Heart left ventricle (tissue), 16 donors: ENCODE data around the gene F2RL2. TPM values are rescaled to one million over a fixed set of nuclear protein-coding genes. Genes with fewer than 3 reads are reported as not detected.

Source experiments
- ATAC-seq, 4 donors: fragments of 200-7000 bp; cut with Tn5 transposase; one replicate each; pipeline ENCODE4 v1.9.1; 2020 to 2022; ENCODE audit warnings: moderate library complexity in 4 of 4, mild to moderate bottlenecking in 3 of 4, moderate number of reproducible peaks in 1 of 4
- DNase-seq, 5 donors: peaks; one replicate each; pipeline ENCODE4 v3.0.0-alpha.2; 2020
- H3K27ac ChIP-seq, 12 donors: fragments of 200-600 bp; sonication (generic) in 4 of 12; one replicate each; pipeline versions ENCODE4 v1.5.0 to v1.8.0; 2016 to 2022; ENCODE audit warnings: mild to moderate bottlenecking in 2 of 12
- H3K27me3 ChIP-seq, 9 donors: fragments of 200-600 bp; sonication (generic) in 2 of 9; one replicate each; pipeline versions ENCODE4 v1.5.1 to v1.8.0; 2016 to 2022; ENCODE audit warnings: mild to moderate bottlenecking in 3 of 9
- H3K36me3 ChIP-seq, 9 donors: fragments of 200-600 bp; sonication (generic) in 2 of 9; one replicate each; pipeline versions ENCODE4 v1.5.0 to v1.8.0; 2018 to 2022; ENCODE audit warnings: mild to moderate bottlenecking in 2 of 9
- H3K4me1 ChIP-seq, 12 donors: fragments of 200-600 bp; sonication (generic) in 4 of 12; one replicate each; pipeline versions ENCODE4 v1.5.0 to v1.8.0; 2016 to 2022; ENCODE audit warnings: mild to moderate bottlenecking in 3 of 12
- H3K4me3 ChIP-seq, 12 donors: fragments of 200-600 bp; sonication (generic) in 4 of 12; one replicate each; pipeline versions ENCODE4 v1.5.0 to v1.8.0; 2017 to 2022; ENCODE audit warnings: mild to moderate bottlenecking in 9 of 12, moderate library complexity in 4 of 12
- H3K9me3 ChIP-seq, 12 donors: fragments of 200-600 bp; sonication (generic) in 4 of 12; one replicate each; pipeline versions ENCODE4 v1.5.0 to v1.8.0; 2016 to 2022; ENCODE audit warnings: mild to moderate bottlenecking in 1 of 12
- POLR2A ChIP-seq, 2 donors: fragments of 450-650 bp; IDR thresholded peaks; one replicate each; pipeline ENCODE4 v1.6.1; 2017; ENCODE audit warnings: antibody characterized with exemption in 2 of 2, mild to moderate bottlenecking in 2 of 2, moderate library complexity in 2 of 2
- WGBS, 4 donors: extraction: QIAGEN DNeasy Blood & Tissue Kit in 2 of 4; methylation state at CpG; one replicate each; pipeline versions ENCODE4 v1.1.5 to v1.1.7; 2013 to 2018; 5-methylcytosine and 5-hydroxymethylcytosine counted together
- intact Hi-C, 10 donors: fragments of 100-400 bp; cut with DNase I; formaldehyde crosslinking; loops; one replicate each; pipeline versions ENCODE4 v1.11.1 to v1.14.2; 2022
- polyA plus RNA-seq, 2 donors: library from polyadenylated mRNA; stranded (reverse); fragments of 200-250 nt; gene quantifications; one replicate each; pipeline ENCODE4 v1.2.3, GENCODE V29; 2013
- total RNA-seq, 9 donors: library from RNA; depleted of rRNA in 2 of 9; stranded (reverse); fragments of >200 nt in 2 of 9; fragmentation: NEBNext Ultra II Directional in 3 of 9; extraction: Animal tissue kit (Norgen Biotek cat#: 25700) in 3 of 9; gene quantifications; one replicate each; pipeline versions ENCODE4 v1.1.0 to v1.2.4, GENCODE V29; 2016 to 2023
- TF ChIP-seq, protein P1 (sequence below), 12 donors: fragments of 200-600 bp; sonication (generic) in 4 of 12; IDR thresholded peaks; one replicate each; pipeline versions ENCODE4 v1.5.0 to v1.8.0; 2018 to 2022; ENCODE audit warnings: antibody characterized with exemption in 12 of 12, mild to moderate bottlenecking in 5 of 12
- donor health status: ischemic (EF 13 %, LVEDD 7.1; RV severe dilation, severe dysfunction).
- donor health status: healthy with polysubstance abuse.
- donor health status: DM: no; HTN: yes; CAD: no.
- donor health status: DM: no; HTN: no; CAD: no.
- donor health status: ischemic (EF 25% LVEDD 6.9; RV normal size, moderate dysfunction).
- donor health status: ischemic (EF 25% LVEDD 5.7; RV mildly dilated, moderate dysfunction).
- donor health status: healthy.
- donor health status: DM: yes; HTN: yes; CAD: no.
- donor health status: ischemic (EF 35%, LVEDD 5.7; RV mildly dilated, moderate dysfunction).
- donor health status: nonischemic (EF 11% LVEDD 7.7; RV severe dilation, severe dysfunction).
- donor health status: DM: yes; HTN: yes; CAD: no.
- donor health status: PGD.
- donor health status: ischemic (EF 29% LVEDD 5.4; RV normal size, mild dysfunction).
- donor health status: nonischemic (EF 23%, LVEDD 6.1; RV moderate dilation, normal function).

Gene F2RL2
- total and polyA plus RNA-seq, 11 donors, result 0.08 to 1.7 (median 0.52) TPM

- no peak for ATAC-seq
- WGBS, 4 donors, result 95 to 99% (median 97%) methylated on average over 2 of the region's 2 CpGs
- H3K9me3 ChIP-seq, result no peaks in the 10 kb centered on the region
- no peak for TF ChIP-seq POLR2A (IDR thresholded peaks at IDR 0.05)
- TF ChIP-seq, protein P1, sequence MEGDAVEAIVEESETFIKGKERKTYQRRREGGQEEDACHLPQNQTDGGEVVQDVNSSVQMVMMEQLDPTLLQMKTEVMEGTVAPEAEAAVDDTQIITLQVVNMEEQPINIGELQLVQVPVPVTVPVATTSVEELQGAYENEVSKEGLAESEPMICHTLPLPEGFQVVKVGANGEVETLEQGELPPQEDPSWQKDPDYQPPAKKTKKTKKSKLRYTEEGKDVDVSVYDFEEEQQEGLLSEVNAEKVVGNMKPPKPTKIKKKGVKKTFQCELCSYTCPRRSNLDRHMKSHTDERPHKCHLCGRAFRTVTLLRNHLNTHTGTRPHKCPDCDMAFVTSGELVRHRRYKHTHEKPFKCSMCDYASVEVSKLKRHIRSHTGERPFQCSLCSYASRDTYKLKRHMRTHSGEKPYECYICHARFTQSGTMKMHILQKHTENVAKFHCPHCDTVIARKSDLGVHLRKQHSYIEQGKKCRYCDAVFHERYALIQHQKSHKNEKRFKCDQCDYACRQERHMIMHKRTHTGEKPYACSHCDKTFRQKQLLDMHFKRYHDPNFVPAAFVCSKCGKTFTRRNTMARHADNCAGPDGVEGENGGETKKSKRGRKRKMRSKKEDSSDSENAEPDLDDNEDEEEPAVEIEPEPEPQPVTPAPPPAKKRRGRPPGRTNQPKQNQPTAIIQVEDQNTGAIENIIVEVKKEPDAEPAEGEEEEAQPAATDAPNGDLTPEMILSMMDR (IDR thresholded peaks at IDR 0.05), result no peak
- intact Hi-C loops, result loop anchor here in 1 of 10 donors (5.0 kb wide), 1 partner anchor 35 kb away; no protein-coding TSS in a partner anchor
- H3K4me1 ChIP-seq, result peaks cover 0 to 19% (median 0%) of the 10 kb centered on the region in 12 donors
- no peak overlapping the region for H3K4me3 ChIP-seq
- H3K36me3 ChIP-seq, result peaks cover 0 to 19% (median 0%) of the 10 kb centered on the region in 9 donors
- no peak for DNase-seq
- no peak overlapping the region for H3K27ac ChIP-seq
- H3K27me3 ChIP-seq, result no peaks in the 10 kb centered on the region
These were observed 14.3 kb upstream of the F2RL2 start for GRCh38 chr5:76637490-76637889.

DNA sequence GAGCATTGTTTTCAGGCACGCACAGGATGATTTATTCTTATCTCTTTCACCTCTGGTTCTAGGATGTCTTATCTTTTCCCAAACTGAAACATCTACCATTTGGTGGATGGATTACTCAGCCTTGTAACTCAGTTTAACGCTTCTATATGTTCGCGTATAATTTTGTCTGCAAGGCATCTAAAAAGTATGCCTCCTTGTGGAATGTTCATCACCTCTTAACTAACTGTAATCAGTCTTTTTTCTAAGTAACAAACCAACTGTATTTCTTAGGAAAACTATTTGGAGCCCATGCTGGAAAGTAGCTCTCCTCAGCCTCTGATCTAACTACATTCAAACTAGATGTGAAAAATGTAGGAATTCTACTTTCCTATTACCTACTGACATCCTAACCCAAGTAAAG lies 11.5 kb upstream of the F2RL2 start:
- ATAC-seq, result no peak
- WGBS, 4 donors, result 41 to 91% (median 75%) methylated on average over 4 of the region's 4 CpGs
- H3K27me3 ChIP-seq, result no peaks in the 10 kb centered on the region
- intact Hi-C loops, result loop anchor here in 1 of 10 donors (5.0 kb wide), 1 partner anchor 32 kb away; no protein-coding TSS in a partner anchor
- H3K36me3 ChIP-seq, result peaks cover 0 to 19% (median 0%) of the 10 kb centered on the region in 9 donors
- TF ChIP-seq, protein P1 (IDR thresholded peaks at IDR 0.05), result no peak
- TF ChIP-seq POLR2A (IDR thresholded peaks at IDR 0.05), result no peak
- no peak overlapping the region for H3K4me3 ChIP-seq
- peaks cover 0 to 19% (median 0%) of the 10 kb centered on the region in 12 donors for H3K4me1 ChIP-seq
- no peak for DNase-seq
- no peaks in the 10 kb centered on the region for H3K9me3 ChIP-seq
- H3K27ac ChIP-seq, result no peak overlapping the region

GRCh38 chr5:76626738-76627137 lies 3.5 kb upstream of the F2RL2 start:
- Histone ChIP-seq H3K36me3 (peaks cover 0 to 11% (median 0%) of the 10 kb centered on the region in 9 donors), H3K9me3 (no peaks in the 10 kb centered on the region), H3K27ac (no peak overlapping the region), H3K27me3 (no peaks in the 10 kb centered on the region), H3K4me1 (peaks cover 0 to 15% (median 0%) of the 10 kb centered on the region in 12 donors), H3K4me3 (no peak overlapping the region)
- no peak for TF ChIP-seq POLR2A (IDR thresholded peaks at IDR 0.05)
- TF ChIP-seq, protein P1 (IDR thresholded peaks at IDR 0.05), result no peak
- ATAC-seq (no peak), DNase-seq (no peak)
- intact Hi-C loops, result no loop called here
- WGBS, 4 donors, result 73 to 82% (median 80%) methylated on average over 6 of the region's 6 CpGs

GRCh38 chr5:76625087-76625815 lies 2.0 kb upstream of the F2RL2 start:
- Histone ChIP-seq H3K27me3 (no peaks in the 10 kb centered on the region), H3K27ac (peak overlapping the region in 2 of 12 donors; percentile 6 to 10), H3K4me3 (no peak overlapping the region), H3K9me3 (no peaks in the 10 kb centered on the region), H3K36me3 (peaks cover 0 to 11% (median 0%) of the 10 kb centered on the region in 9 donors), H3K4me1 (peaks cover 0 to 15% (median 0%) of the 10 kb centered on the region in 12 donors)
- no peak for TF ChIP-seq POLR2A (IDR thresholded peaks at IDR 0.05)
- TF ChIP-seq, protein P1 (IDR thresholded peaks at IDR 0.05), result no peak
- ATAC-seq, result peak in 1 of 4 donors; percentile 33
- intact Hi-C loops, result no loop called here
- WGBS, 4 donors, result 33 to 46% (median 36%) methylated on average over 8 of the region's 8 CpGs
- no peak for DNase-seq
